Endothelial cell of umbilical vein (primary cell): ENCODE measurements around the gene C3orf80. TPM values are rescaled to one million over a fixed set of nuclear protein-coding genes. Genes with fewer than 3 reads are reported as not detected.

Experiments used
- BruUV-seq: library from RNA; stranded (reverse); fragments of 400-500 nt; replicated peaks from 2 replicates; lab custom pipeline; 2021; lab: Mats Ljungman, UMichigan
- CTCF ChIA-PET: fragments of 300-600, 350-600 bp; sonication (Branson Sonifier 250); formaldehyde crosslinking; loops from one replicate; lab custom pipeline; 2021; ENCODE audit warnings: antibody characterized with exemption, inconsistent platforms; lab: Charles Lee
- POLR2A ChIA-PET: fragments of 300-600, 350-600 bp; sonication (Branson Sonifier 250); formaldehyde crosslinking; loops from one replicate; lab custom pipeline; 2021; ENCODE audit warnings: antibody characterized with exemption, inconsistent platforms; lab: Charles Lee
- DNase-seq: peaks from one replicate; pipeline ENCODE4 v3.0.0-alpha.2; 2011; ENCODE audit warnings: low read depth, low spot score
- FAIRE-seq: peaks from 2 replicates; lab custom pipeline; 2011; peaks lifted over from hg19 to GRCh38; lab: Jason Lieb, UNC
- H2AFZ ChIP-seq: 2 replicates; pipeline ENCODE4 v1.6.0; 2012; ENCODE audit warnings: low read depth, low read length, control low read depth, inconsistent platforms
- H3K27ac ChIP-seq: 2 replicates; pipeline ENCODE4 v1.5.1; 2011; ENCODE audit warnings: low read depth, mild to moderate bottlenecking, control low read depth, low read length, moderate library complexity; ENCODE audit not compliant: insufficient read depth
- H3K27me3 ChIP-seq, 2 experiments: 2 replicates each; pipeline versions ENCODE4 v1.6.0 to v1.6.1; 2011; ENCODE audit warnings: low read length in 2 of 2, mixed read lengths in 1 of 2; ENCODE audit not compliant: control insufficient read depth in 2 of 2, insufficient read depth in 2 of 2
- H3K36me3 ChIP-seq, 2 experiments: 2 replicates in 1 of 2; 3 replicates in 1 of 2; pipeline ENCODE4 v1.5.1; 2011; ENCODE audit warnings: low read length in 2 of 2, mild to moderate bottlenecking in 1 of 2, moderate library complexity in 1 of 2; ENCODE audit not compliant: control insufficient read depth in 2 of 2, insufficient read depth in 2 of 2; ENCODE audit errors: extremely low read depth in 1 of 2
- H3K4me1 ChIP-seq: 3 replicates; pipeline ENCODE4 v1.5.1; 2011; ENCODE audit warnings: mild to moderate bottlenecking, low read length; ENCODE audit not compliant: control insufficient read depth, insufficient read depth; ENCODE audit errors: extremely low read depth
- H3K4me2 ChIP-seq: 2 replicates; pipeline ENCODE4 v1.6.1; 2011; ENCODE audit warnings: low read length, control low read depth, mixed read lengths; ENCODE audit not compliant: insufficient read depth
- H3K4me3 ChIP-seq, 3 experiments: fragments of 200-600 bp in 1 of 3; sonication (generic), shearing (Covaris generic) in 1 of 3; replicated peaks in 1 of 3; 2 replicates each; pipeline ENCODE4 v1.5.1; 2011 to 2016; ENCODE audit warnings: control low read depth in 3 of 3, low read length in 3 of 3, mild to moderate bottlenecking in 2 of 3, inconsistent platforms in 1 of 3, low read depth in 1 of 3, moderate library complexity in 1 of 3; ENCODE audit not compliant: insufficient read depth in 1 of 3
- H3K79me2 ChIP-seq: 2 replicates; pipeline ENCODE4 v1.6.0; 2012; ENCODE audit warnings: low read length, inconsistent platforms; ENCODE audit not compliant: control insufficient read depth, insufficient read depth
- H3K9ac ChIP-seq: replicated peaks from 2 replicates; pipeline ENCODE3; 2011; ENCODE audit warnings: low read length, control low read depth; ENCODE audit not compliant: insufficient read depth; ENCODE audit errors: extremely low read depth
- H3K9me1 ChIP-seq: replicated peaks from 3 replicates; pipeline ENCODE4 v1.6.0; 2011; ENCODE audit warnings: mild to moderate bottlenecking, low read length; ENCODE audit not compliant: control insufficient read depth, insufficient read depth; ENCODE audit errors: extremely low read depth
- H3K9me3 ChIP-seq: replicated peaks from 2 replicates; pipeline ENCODE4 v1.5.1; 2012; ENCODE audit warnings: low read length, inconsistent platforms; ENCODE audit not compliant: control insufficient read depth, insufficient read depth
- H4K20me1 ChIP-seq: replicated peaks from 2 replicates; pipeline ENCODE3; 2011; ENCODE audit warnings: mild to moderate bottlenecking, low read length; ENCODE audit not compliant: control insufficient read depth, insufficient read depth; ENCODE audit errors: extremely low read depth
- CTCF ChIP-seq, 2 donors: IDR thresholded peaks; 1 replicate in 1 of 2; 2 replicates in 1 of 2; pipeline ENCODE4 v1.5.1; 2011; ENCODE audit warnings: low read length in 2 of 2, mild to moderate bottlenecking in 2 of 2, moderate library complexity in 2 of 2, control low read depth in 1 of 2, inconsistent platforms in 1 of 2, low read depth in 1 of 2; ENCODE audit not compliant: insufficient read depth in 1 of 2; ENCODE audit errors: extremely low read depth in 1 of 2
- EZH2 ChIP-seq: IDR thresholded peaks from 2 replicates; pipeline ENCODE4 v1.6.1; 2012; ENCODE audit warnings: borderline replicate concordance, low read depth, mild to moderate bottlenecking, moderate library complexity, low read length, inconsistent platforms; ENCODE audit not compliant: severe bottlenecking
- FOS ChIP-seq: IDR thresholded peaks from 2 replicates; pipeline ENCODE4 v1.6.1; 2011; ENCODE audit warnings: mild to moderate bottlenecking, low read length, moderate library complexity, borderline replicate concordance; ENCODE audit not compliant: insufficient read depth
- GATA2 ChIP-seq: IDR thresholded peaks from 2 replicates; pipeline ENCODE4 v1.7.0; 2011; ENCODE audit warnings: low read depth, mild to moderate bottlenecking, moderate library complexity, mixed read lengths, low read length; ENCODE audit not compliant: insufficient read length, insufficient read depth
- JUN ChIP-seq: IDR thresholded peaks from 2 replicates; pipeline ENCODE4 v1.6.1; 2011; ENCODE audit warnings: borderline replicate concordance, low read depth; ENCODE audit not compliant: insufficient read length, insufficient read depth
- MAX ChIP-seq: IDR thresholded peaks from 2 replicates; pipeline ENCODE4 v1.6.1; 2011; ENCODE audit not compliant: insufficient read depth, insufficient read length
- MYC ChIP-seq: IDR thresholded peaks from one replicate; pipeline ENCODE4 v1.6.1; 2011; ENCODE audit warnings: mild to moderate bottlenecking, low read depth, low read length
- POLR2A ChIP-seq: IDR thresholded peaks from 2 replicates; pipeline ENCODE4 v1.6.1; 2012; ENCODE audit warnings: low read depth, mild to moderate bottlenecking, control low read depth, low read length
- POLR2AphosphoS5 ChIP-seq: IDR thresholded peaks from 2 replicates; pipeline ENCODE4 v1.6.1; 2012; ENCODE audit warnings: low read depth, mild to moderate bottlenecking, control low read depth, low read length, moderate library complexity; ENCODE audit not compliant: insufficient read depth
- dilution Hi-C: fragments of 300-500 bp; cut with MboI; formaldehyde crosslinking; loops from one replicate; pipeline ENCODE4 v1.15.0; 2019; ENCODE audit warnings: low sequenced_read_pairs; ENCODE audit not compliant: extremely low pct_ligation_motif_present
- intact Hi-C: fragments of 100-400 bp; cut with micrococcal nuclease; formaldehyde crosslinking; loops from one replicate; pipeline ENCODE4 v1.10.0; 2022
- polyA plus RNA-seq, 4 experiments: library from polyadenylated mRNA; depleted of rRNA in 3 of 4; stranded (reverse) in 3 of 4; unstranded in 1 of 4; fragments of >200 nt; gene quantifications; 2 replicates each; pipeline versions ENCODE4 v1.2.1 to v1.2.3, GENCODE V29; 2011 to 2012; ENCODE audit warnings: missing spikeins in 1 of 4
- total RNA-seq: library from RNA; stranded (reverse); gene quantifications from 2 replicates; pipeline ENCODE4 v1.2.3, GENCODE V29; 2021

C3orf80 gene
- total and polyA plus RNA-seq, 2 donors (not counting 3 experiments of a cell fraction or from before 2014, with no cell fraction given), result 0.04 TPM; not detected in 1

GRCh38 chr3:160218136-160218535 is 7.1 kb upstream of the C3orf80 start:
- no peak overlapping the region for H2AFZ ChIP-seq
- H3K4me3 ChIP-seq, result no peak overlapping the region
- no peaks in the 10 kb centered on the region for H3K36me3 ChIP-seq
- no peak overlapping the region for H3K4me2 ChIP-seq
- no peaks in the 10 kb centered on the region for H3K9me1 ChIP-seq
- no peaks in the 10 kb centered on the region for H3K4me1 ChIP-seq
- ChIA-PET POLR2A (no interaction called here), CTCF (interaction anchor here (0.9 kb wide), 1 partner anchor 372 kb away, joined by 3 read pairs; no protein-coding TSS in a partner anchor)
- FAIRE-seq (no peak), DNase-seq (no peak)
- no TSS peak for BruUV-seq
- no peaks in the 10 kb centered on the region for H3K79me2 ChIP-seq
- H4K20me1 ChIP-seq, result no peaks in the 10 kb centered on the region
- TF ChIP-seq MYC, result no peak
- TF ChIP-seq MAX, result no peak
- no peaks in the 10 kb centered on the region for H3K9me3 ChIP-seq
- H3K9ac ChIP-seq, result no peak overlapping the region
- dilution Hi-C loops, result loop anchor here (25.0 kb wide), 1 partner anchor 181 kb away; no protein-coding TSS in a partner anchor
- intact Hi-C loops, result loop anchor here (1.0 kb wide), 1 partner anchor 8 kb away; no protein-coding TSS in a partner anchor
- H3K27ac ChIP-seq, result no peak overlapping the region
- peaks cover 8 to 17% of the 10 kb centered on the region in 2 experiments for H3K27me3 ChIP-seq

GRCh38 chr3:160220038-160220437 is 5.2 kb upstream of the C3orf80 start:
- Histone ChIP-seq H3K9me1 (no peaks in the 10 kb centered on the region), H3K27me3 (peaks cover 20 to 28% of the 10 kb centered on the region in 2 experiments), H3K79me2 (no peaks in the 10 kb centered on the region), H3K36me3 (no peaks in the 10 kb centered on the region), H3K4me2 (no peak overlapping the region), H4K20me1 (no peaks in the 10 kb centered on the region), H3K4me3 (no peak overlapping the region), H3K27ac (no peak overlapping the region), H3K9me3 (no peaks in the 10 kb centered on the region), H3K9ac (no peak overlapping the region), H2AFZ (no peak overlapping the region), H3K4me1 (no peaks in the 10 kb centered on the region)
- intact Hi-C loops (no loop called here), dilution Hi-C loops (loop anchor here (25.0 kb wide), 1 partner anchor 183 kb away; no protein-coding TSS in a partner anchor)
- no peak for FAIRE-seq
- ChIA-PET CTCF (interaction anchor here (1.1 to 2.3 kb wide), 4 partner anchors 9 to 187 kb away, joined by 3 to 8 read pairs (median 3); no protein-coding TSS in a partner anchor), POLR2A (interaction anchor here (1.0 kb wide), 1 partner anchor 180 kb away, joined by 3 read pairs; the partner anchor contains the start of gene SMC4)
- BruUV-seq, result no TSS peak
- no peak for DNase-seq
- TF ChIP-seq MYC, result no peak
- no peak for TF ChIP-seq MAX
- no peak for TF ChIP-seq JUN
- TF ChIP-seq POLR2AphosphoS5, result no peak
- TF ChIP-seq CTCF (IDR thresholded peaks at IDR 0.05; ENCODE audit: extremely low read depth in 1 of 2, insufficient read depth in 1 of 2, low read depth in 1 of 2, low read length in 2 of 2), result no peak
- no peak for TF ChIP-seq GATA2
- TF ChIP-seq FOS, result no peak
- no peak for TF ChIP-seq EZH2
- no peak for TF ChIP-seq POLR2A
